Measurements from ENCODE around the gene TRIP4. TPM values are rescaled to one million over a fixed set of nuclear protein-coding genes. Genes with fewer than 3 reads are reported as not detected.

Gene TRIP4
- total RNA-seq, 1 experiment from 2014 or later = 18.1 TPM

- H3K9me2 ChIP-seq (ENCODE audit: insufficient read depth) = no peaks in the 10 kb centered on the region
- H2AFZ ChIP-seq = no peak overlapping the region
- no peaks in the 10 kb centered on the region for H3K27me3 ChIP-seq (ENCODE audit: insufficient read depth, low read depth)
- CTCF ChIA-PET = no interaction called here
- DNase-seq = no peak
- no peak overlapping the region for H3K27ac ChIP-seq
- TF ChIP-seq CTCF (conservative IDR thresholded peaks at IDR 0.05) (no peak), EZH2 (IDR thresholded peaks at IDR 0.05; ENCODE audit: low read depth) (no peak)
- no peak overlapping the region for H3K4me3 ChIP-seq
- peaks cover 9% of the 10 kb centered on the region; the same call in 1 of the 2 replicates for H3F3A ChIP-seq (ENCODE audit: insufficient read depth, low read depth)
- BruUV-seq (replicated peaks) = no TSS peak
- intact Hi-C loops (cut with micrococcal nuclease; ENCODE audit: unreplicated experiment) = no loop called here
- H3K4me2 ChIP-seq = peak overlapping the region; percentile 78
- POLR2A ChIA-PET (ENCODE audit: unreplicated experiment) = no interaction called here
- peaks cover 57% of the 10 kb centered on the region for H3K79me2 ChIP-seq (ENCODE audit: low read depth)
- peaks cover 13% of the 10 kb centered on the region for H3K4me1 ChIP-seq (replicated peaks; ENCODE audit: insufficient read depth)
- H3K9me3 ChIP-seq (ENCODE audit: insufficient read depth, low read depth) = no peaks in the 10 kb centered on the region
- H4K20me1 ChIP-seq (ENCODE audit: insufficient read depth) = peaks cover 4% of the 10 kb centered on the region; the same call in 1 of the 2 replicates
- no peaks in the 10 kb centered on the region for H3K36me3 ChIP-seq (ENCODE audit: low read depth)
Observed at GRCh38 chr15:64462492-64462891, 74.9 kb downstream of the TRIP4 start.

GRCh38 chr15:64464276-64465005 lies 76.8 kb downstream of the TRIP4 start:
- CTCF ChIA-PET = no interaction called here

GRCh38 chr15:64466408-64467141 lies 78.9 kb downstream of the TRIP4 start:
- Histone ChIP-seq H3F3A (ENCODE audit: insufficient read depth, low read depth) (peaks cover 6% of the 10 kb centered on the region; the same call in 1 of the 2 replicates), H3K27me3 (ENCODE audit: insufficient read depth, low read depth) (no peaks in the 10 kb centered on the region), H3K9me2 (ENCODE audit: insufficient read depth) (no peaks in the 10 kb centered on the region), H3K4me3 (no peak overlapping the region), H2AFZ (no peak overlapping the region), H4K20me1 (ENCODE audit: insufficient read depth) (peaks cover 4% of the 10 kb centered on the region; the same call in 1 of the 2 replicates), H3K9me3 (ENCODE audit: insufficient read depth, low read depth) (no peaks in the 10 kb centered on the region), H3K4me2 (no peak overlapping the region), H3K4me1 (replicated peaks; ENCODE audit: insufficient read depth) (peaks cover 9% of the 10 kb centered on the region), H3K27ac (no peak overlapping the region), H3K36me3 (ENCODE audit: low read depth) (no peaks in the 10 kb centered on the region), H3K79me2 (ENCODE audit: low read depth) (peaks cover 56% of the 10 kb centered on the region)
- TF ChIP-seq CTCF (conservative IDR thresholded peaks at IDR 0.05) (no peak), EZH2 (IDR thresholded peaks at IDR 0.05; ENCODE audit: low read depth) (no peak)
- no TSS peak for BruUV-seq (replicated peaks)
- CTCF ChIA-PET = no interaction called here
- no peak for DNase-seq
- POLR2A ChIA-PET (ENCODE audit: unreplicated experiment) = no interaction called here
- intact Hi-C loops (cut with micrococcal nuclease; ENCODE audit: unreplicated experiment) = no loop called here

More at GRCh38 chr15:64464276-64465005, 76.8 kb downstream of the TRIP4 start:
- peaks cover 9% of the 10 kb centered on the region; the same call in 1 of the 2 replicates for H3F3A ChIP-seq (ENCODE audit: insufficient read depth, low read depth)
- intact Hi-C loops (cut with micrococcal nuclease; ENCODE audit: unreplicated experiment) = no loop called here
- H3K9me3 ChIP-seq (ENCODE audit: insufficient read depth, low read depth) = no peaks in the 10 kb centered on the region
- H3K27ac ChIP-seq = no peak overlapping the region
- TF ChIP-seq CTCF (conservative IDR thresholded peaks at IDR 0.05) (no peak), EZH2 (IDR thresholded peaks at IDR 0.05; ENCODE audit: low read depth) (no peak)
- H3K9me2 ChIP-seq (ENCODE audit: insufficient read depth) = no peaks in the 10 kb centered on the region
- H3K4me2 ChIP-seq = no peak overlapping the region
- H3K27me3 ChIP-seq (ENCODE audit: insufficient read depth, low read depth) = no peaks in the 10 kb centered on the region
- POLR2A ChIA-PET (ENCODE audit: unreplicated experiment) = no interaction called here
- peaks cover 58% of the 10 kb centered on the region for H3K79me2 ChIP-seq (ENCODE audit: low read depth)
- peaks cover 4% of the 10 kb centered on the region; the same call in 1 of the 2 replicates for H4K20me1 ChIP-seq (ENCODE audit: insufficient read depth)
- BruUV-seq (replicated peaks) = no TSS peak
- H3K36me3 ChIP-seq (ENCODE audit: low read depth) = no peaks in the 10 kb centered on the region
- no peak for DNase-seq
- H3K4me3 ChIP-seq = no peak overlapping the region
- H3K4me1 ChIP-seq (replicated peaks; ENCODE audit: insufficient read depth) = peaks cover 13% of the 10 kb centered on the region
- H2AFZ ChIP-seq = no peak overlapping the region
